GM18519 (cell line): ENCODE measurements around the gene C19orf85.
"Not testable (repeated sequence)": the region's sequence is repeated elsewhere in the genome, so short reads cannot be mapped to it uniquely, and the experiment has no call there.

Experiments used
- ATAC-seq: cut with Tn5 transposase; IDR thresholded peaks from one replicate; pipeline ENCODE4 v1.9.1; 2021; ENCODE audit warnings: mild to moderate bottlenecking, moderate library complexity; ENCODE audit not compliant: unreplicated experiment, low FRiP score

Gene C19orf85

DNA sequence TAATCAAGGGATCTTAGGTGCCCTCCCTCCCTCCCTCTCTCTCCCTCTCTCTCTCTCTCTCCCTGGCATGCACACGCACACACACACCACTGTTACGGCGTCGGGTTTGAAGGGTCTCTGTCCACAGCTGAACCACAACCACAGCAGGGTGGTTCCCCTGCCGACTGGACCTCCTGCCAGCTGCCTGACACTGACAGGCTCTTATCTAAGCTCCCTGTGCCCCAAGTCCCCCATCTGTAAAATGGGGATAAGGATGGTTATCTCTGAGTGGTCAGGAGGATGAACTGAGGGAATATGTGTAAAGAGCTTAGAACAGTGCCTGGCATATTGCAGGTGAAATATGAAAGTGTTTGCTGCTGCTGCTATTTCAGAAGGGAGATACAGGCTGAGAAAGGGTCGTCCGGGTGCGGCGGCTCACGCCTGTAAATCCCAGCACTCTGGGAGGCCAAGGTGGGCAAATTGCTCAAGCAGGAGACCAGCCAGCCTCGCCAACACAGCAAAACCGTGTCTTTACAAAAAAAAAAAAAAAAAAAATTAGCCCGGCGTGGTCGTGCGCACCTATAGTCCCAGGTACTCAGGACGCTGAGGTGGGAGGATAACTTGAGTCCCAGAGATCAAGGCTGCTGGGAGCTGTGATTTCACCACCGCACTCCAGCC is 20.6 kb downstream of the C19orf85 start:
- no peak for ATAC-seq

DNA sequence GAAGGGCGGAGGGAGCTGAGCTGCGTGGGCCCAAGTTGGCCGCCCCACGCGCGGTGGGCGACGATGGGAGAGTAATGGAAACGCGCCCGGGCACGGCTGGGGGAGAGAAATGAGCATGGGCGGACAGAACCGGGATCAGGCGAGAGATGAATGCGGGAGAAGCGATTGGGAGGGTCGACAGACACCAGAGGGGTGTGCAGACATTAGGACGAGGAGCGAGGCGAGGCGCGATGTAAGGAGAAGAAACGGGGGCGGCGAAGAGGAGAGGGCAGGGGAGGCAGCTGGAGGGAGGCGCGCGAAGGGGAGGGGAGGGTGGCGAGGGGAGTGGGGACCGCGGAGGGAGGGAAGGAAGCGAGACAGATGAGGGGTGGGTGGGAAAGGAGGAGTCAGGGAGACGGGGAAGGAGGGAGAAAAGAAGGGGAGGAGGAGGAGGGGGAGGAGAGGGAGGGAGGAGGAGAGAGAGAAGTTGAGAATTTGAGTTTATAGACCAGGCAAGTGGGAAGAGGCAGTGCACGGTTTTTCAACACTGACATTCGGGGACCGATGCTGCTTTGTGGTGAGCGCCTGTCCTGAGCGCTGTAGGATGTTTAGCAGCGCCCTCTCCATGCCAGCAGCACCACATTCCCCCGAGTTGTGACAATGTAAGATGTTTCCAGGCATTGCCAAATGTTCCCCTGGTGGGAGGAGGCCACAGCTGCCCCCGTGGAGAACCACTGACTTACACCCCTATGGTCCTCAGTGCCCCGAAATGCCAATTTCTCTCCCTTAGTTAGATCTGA is 21.3 kb downstream of the C19orf85 start, which contains the start of gene SHISA7:
SHISA7 (minus strand) TSS at position 256 of the 779 bp plus-strand sequence. CDS start 437 bp downstream, outside the sequence.
- no peak for ATAC-seq

DNA sequence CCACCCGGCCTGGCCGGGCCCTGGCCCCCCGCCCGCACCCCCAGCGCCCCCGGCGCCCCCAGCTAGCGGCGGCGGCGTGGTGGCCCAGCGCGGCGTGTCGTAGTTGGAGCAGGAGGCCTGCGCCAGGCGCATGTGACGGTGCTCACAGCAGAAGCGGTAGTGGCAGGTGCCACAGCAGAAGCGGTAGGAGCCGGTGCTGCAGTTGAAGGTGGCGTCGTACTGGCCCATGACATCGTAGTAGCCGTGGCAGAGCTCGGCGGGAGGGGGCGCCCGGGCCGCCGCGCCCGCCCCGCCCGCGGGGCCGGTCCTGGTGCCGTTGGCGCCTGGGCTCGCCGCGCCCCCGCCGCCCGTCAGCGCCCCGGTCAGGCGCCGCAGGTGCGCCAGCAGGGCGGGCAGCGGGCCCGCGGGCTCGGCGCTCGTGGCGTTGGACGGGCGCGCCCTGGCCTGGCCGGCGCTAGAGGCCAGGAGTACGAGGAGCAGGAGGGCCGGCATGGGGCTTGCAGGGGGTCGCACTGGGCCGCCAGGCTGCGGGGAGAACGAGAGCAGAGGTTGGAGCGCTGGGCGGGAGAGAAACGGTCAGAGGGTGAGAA is 22.1 kb downstream of the C19orf85 start:
- ATAC-seq, result no peak

DNA sequence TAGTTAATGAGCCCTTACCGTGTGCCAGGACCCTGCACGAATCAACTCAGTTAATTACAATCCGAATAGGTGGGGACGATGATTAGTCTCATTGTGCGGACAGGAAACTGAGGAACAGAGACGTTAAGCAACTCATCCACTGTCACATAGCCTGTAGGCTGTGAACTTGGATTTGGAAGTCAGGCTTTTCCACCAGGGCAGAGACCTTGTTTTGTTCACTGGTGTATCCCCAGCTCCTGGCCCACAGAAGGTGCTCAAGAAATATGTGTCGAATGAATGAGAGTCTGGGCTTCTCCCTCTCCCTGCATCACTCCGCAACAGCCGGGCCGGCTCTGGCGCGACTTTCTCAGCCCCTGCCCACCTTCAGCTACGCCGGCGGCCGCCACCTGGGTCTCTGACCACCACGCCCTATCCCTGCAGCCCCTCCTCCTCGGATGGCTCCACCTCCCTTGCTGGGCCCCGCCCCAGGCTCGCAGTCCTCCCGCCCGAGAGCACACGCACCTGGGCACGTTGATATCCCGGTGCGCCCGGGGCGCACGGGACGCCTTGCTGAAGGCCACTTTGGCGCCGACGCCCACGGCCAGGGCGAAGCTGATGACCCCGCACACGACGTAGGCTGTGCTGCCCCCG is 22.7 kb downstream of the C19orf85 start:
- no peak for ATAC-seq

DNA sequence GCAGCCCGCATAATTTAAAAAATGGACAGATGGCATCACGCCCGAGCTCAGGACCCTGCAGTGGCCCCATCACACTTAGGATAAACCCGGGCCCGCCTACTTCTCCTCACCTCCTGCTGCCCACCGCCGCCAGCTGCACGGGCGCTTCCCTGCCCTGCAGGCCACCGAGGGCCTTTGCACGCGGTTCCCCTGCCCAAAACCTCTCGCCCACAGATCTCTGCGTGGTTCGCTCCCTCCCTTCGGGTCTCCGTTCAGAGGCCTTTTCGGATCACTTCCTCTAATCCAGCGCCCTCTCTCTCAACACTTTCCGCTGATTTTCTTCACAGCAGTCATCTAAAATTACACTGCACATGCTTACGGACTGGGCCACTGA is 23.2 kb downstream of the C19orf85 start:
- no peak for ATAC-seq

DNA sequence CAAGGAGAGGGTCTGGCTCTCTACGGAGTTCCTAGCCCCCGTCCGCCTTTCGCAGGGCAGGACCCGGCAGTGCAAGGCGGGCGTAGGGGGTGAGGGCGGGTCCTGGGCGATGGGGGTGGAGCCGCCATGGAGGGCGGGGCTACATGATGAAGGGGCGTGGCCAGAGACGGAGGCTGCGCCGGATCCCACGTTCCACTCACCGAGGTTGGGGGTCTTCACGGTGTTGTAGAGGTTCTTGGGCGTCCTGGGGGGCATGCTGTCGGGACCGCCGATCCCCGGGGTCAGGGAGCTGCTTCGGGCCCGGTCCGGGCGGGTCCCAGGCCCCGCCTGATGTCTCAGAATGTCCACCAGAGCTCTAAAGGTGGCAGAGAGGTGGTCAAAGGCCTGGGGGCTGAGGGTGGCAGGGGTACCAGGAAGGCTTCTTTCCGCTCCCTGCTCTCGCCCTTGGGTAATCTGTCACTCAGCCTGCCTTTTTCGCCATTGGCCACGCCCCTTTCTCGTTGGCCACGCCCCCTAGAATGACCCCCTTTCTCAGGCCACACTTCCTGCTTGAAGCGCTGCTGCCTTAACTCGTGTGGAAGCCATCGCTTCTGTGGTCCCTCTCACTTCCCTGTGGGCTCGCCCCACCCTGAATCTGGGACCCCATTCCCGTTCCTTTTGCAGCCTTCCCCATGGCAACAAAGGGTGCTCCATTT is 24.0 kb downstream of the C19orf85 start:
- ATAC-seq, result no peak

DNA sequence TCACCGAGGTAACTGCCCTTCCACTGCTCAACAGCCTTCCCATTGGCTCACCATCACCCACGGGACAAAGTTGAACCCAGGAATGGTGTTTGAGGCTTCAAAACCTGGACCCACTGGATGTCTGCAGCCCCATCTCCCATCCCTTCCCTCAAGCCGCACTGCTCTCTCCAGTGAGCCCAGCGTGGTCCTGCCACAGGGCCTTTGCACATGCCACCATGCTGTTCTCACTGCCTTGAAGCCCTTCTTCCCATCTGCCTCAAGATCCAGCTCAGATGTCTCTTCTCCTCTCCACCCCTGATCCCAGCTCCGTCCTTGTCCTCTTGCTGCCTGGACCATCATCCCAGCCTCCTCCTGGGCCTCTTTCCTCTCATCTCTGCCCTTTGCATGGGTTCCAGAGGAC is 25.5 kb downstream of the C19orf85 start:
- ATAC-seq, result no peak

DNA sequence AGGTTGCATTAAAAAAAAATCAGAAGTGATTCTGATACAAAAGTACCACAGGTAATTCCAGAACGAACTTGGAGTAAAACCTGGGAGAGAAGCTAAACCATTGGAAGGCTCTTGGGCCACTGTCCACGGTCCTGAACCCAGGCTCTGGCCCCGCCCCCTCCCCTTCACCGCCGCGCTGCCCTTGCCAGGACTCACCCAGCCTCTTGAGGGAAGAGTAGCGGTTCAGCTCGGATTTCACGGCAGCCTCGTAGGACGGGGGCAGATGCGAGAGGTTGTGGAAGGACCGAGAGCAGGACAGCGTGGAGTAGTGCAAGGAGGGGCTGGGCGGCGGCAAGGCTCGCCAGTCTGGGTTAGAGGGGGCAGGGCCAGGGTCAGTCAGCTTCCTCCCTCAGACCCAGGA is 27.1 kb downstream of the C19orf85 start:
- ATAC-seq, result no peak

DNA sequence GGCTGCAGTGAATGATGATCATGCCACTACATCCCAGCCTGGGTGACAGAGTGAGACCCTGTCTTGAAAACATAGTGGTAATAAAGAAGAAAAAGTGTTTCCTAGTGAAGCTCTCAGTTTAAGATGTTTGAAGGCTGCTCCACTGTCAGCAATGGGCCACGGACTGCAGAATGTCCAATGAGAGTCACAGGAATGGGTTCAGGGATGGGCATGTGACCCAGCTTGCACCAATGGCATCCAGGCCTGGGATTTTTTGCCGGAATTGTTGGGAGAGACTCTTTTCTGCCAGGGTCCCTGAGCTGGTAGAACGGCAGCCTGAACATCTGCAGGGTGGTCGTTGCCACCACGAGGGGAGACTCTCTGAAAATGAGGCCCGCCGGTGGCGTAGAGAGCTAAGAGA is 27.7 kb downstream of the C19orf85 start:
- no peak for ATAC-seq

DNA sequence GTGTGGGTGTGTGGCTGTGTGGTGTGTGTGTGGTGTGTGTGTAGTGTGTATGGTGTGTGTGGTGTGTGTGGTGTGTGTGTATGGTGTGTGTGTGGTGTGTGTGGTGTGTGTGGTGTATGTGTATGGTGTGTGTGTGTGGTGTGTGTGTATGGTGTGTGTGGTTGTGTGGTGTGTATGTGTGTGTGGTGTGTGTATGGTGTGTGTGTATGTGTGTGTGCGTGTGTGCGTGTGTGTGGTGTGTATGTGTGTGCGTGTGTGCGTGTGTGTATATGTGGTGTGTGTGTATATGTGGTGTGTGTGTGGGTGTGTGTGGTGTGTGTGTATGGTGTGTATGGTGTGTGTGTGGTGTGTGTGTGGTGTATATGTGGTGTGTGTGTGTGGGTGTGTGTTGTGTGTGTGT is 29.5 kb downstream of the C19orf85 start:
- no peak for ATAC-seq

DNA sequence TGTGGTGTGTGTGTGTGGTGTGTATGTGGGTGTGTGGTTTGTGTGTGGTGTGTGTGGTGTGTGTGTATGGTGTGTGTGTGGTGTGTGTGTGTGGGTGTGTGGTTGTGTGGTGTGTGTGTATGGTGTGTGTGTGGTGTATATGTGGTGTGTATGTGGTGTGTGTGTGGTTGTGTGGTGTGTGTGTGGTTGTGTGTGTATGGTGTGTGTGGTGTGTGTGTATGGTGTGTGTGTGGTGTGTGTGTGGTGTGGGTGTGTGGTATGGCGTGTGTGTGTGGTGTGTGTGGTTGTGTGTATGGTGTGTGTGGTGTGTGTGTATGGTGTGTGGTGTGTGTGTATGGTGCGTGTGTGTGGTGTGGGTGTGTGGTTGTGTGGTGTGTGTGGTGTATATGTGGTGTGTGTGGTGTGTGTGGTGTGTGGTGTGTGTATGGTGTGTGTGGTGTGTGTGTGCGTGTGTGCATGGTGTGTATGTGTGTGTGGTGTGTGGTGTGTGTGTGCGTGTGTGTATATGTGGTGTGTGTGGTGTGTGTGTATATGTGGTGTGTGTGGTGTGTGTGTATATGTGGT is 30.1 kb downstream of the C19orf85 start:
- ATAC-seq, result no peak

DNA sequence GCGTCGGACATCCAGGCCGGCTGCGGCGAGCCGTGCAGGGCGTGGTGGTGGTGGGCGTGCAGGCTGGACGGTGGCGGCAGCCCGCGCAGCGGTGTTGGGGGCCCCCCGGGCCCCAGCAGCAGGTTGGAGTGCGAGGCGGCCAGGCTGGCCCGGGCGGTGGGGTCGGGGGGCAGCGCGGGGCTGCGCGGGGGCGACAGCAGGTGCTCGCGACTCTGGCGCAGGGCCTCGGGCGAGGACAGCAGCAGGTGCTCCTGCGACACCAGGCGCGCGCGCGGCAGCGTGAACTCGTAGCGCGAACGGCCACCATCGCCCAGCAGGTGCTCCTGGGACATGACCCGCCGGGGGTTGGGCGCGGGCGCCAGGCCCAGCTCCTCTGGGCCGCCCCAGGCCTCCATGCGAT is 31.3 kb downstream of the C19orf85 start:
- no peak for ATAC-seq

DNA sequence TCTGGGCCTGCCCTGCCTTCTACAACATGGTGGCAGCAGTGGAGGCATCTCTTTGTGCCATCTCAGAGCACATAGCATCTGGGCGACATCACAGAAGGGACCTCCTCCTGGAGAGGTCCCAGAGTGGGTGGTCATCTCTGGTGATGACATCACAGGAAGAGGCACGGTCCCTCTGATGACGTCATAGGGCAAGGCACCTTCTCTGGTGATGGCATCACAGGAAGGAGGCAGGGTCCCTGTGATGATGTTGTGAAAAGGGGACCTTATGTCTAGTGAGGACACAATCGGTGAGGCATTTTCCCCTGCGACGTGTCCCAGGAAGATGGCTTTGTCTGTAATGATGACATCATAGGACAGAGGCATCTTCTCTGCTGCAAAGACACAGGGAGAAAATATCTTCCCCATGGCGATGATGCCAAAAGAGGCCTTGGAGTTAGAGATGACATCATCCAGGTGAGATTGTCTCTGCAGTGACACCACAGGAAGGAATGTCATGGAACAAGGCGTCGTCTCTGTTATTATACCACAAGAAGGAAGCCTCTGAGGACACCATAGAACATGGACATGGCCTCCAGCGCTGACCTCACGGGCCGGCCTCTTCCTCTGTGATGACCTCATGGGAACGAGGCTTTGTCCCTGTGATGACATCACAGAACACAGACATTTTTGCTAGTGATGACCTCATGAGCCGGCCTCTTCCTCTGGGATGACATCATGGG is 32.2 kb downstream of the C19orf85 start:
- ATAC-seq, result no peak

DNA sequence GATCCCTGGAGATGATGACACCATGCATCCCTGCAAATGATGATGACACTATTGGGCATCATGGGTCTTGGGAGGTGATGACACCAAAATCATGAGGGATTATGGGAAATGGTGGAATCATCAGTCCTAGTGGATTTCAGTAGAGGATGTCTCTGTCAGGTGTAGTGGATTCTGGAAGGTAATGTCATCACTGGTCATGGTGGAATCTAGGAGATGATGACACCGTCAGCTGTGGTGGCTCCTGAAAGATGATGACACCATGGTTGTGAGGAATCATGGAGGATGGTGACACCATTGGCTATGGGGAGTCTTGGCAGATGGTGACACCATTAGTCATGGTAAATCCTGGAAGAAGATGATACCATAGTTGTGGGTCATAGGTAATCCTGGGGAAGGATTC is 33.4 kb downstream of the C19orf85 start:
- ATAC-seq, result no peak

DNA sequence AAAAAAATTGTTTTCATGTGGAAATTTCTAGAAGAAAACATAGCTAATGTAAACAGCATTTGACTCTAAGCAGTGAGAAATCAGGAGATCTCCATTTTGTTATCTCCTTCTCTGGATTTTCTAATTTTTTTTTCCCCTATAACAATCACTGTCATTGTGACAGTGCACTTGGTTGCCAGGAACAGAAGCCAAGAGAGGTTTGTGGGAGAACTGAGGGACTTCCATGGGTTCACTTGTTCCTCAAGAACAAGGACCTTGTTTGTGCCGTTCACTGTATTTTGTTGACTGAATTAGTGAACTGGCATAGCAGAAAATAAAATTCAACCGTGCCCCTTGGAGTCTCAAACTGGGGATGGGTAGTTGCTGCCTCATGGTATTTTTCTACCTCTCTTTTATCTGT is 38.5 kb downstream of the C19orf85 start:
- ATAC-seq, result no peak

DNA sequence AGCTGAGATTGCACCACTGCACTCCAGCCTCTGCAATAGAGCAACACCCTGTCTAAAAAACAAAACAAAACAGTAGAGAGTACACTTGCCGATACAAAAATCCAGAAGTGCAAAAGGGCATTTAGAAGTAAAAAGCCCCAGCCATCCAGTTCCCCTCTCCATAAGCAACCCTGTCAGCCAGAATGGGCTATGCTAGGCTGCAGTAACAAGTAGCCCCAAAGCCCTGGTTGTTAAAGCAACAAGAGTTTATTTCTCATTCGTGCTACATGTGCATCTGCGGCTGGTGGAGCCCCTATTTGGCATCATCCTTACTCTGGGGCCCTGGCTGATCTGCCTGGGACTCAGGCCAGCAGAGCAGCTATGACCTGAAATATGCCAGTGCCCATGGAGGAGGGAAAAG is 40.0 kb downstream of the C19orf85 start:
- ATAC-seq, result no peak

DNA sequence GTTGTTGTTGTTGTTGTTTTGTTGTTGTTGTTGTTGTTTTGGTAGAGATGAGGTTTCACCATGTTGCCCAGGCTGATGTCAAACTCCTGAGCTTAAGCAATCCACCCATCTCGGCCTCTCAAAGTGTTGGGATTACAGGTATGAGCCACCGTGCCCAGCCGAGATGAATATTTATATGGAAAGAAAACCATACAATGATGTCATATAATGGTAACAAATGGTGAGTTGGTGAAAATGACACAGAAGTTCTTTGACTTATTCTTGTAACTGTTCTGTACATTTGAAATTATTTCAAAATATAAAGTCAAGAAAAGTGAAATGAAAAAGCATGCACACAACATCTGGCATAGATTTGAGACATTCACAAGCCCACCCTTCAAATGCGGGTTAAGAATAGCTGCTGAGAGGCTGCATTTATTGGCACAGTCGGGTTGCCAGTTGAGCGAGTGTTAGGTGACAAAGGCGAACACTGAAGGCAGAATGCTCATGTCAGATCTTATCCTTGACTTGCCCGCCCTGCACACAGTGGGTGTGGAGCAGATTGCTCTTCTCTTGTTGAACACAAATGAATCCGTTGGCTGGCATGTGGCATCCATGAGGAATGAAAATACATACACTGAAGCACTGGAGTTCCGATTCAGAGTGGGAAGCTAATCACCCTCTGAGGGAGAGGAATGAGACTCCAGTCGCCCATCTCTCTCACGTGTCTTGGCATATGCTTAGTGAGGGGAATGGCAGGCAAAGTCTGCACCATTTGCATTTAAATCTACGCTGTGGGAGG is 41.1 kb downstream of the C19orf85 start:
- ATAC-seq, result no peak

DNA sequence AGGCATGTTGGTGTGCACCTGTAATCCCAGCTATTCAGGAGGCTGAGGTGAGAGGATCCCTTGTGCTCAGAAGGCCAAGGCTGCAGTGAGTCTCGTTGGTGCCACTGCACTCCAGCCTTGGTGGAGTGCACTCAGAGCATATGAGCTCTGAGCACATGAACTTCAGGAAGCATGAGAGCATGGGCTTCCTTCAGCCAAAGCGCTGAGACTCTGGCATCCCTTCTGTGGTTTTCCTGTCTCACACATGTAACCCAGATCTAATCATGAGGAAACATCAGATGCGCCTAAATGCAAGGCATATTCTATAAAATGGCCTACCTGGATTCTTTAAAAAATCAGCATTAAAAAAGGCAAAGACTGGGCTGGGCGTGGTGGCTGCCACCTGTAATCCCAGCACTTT is 43.3 kb downstream of the C19orf85 start:
- not testable (repeated sequence) for ATAC-seq

DNA sequence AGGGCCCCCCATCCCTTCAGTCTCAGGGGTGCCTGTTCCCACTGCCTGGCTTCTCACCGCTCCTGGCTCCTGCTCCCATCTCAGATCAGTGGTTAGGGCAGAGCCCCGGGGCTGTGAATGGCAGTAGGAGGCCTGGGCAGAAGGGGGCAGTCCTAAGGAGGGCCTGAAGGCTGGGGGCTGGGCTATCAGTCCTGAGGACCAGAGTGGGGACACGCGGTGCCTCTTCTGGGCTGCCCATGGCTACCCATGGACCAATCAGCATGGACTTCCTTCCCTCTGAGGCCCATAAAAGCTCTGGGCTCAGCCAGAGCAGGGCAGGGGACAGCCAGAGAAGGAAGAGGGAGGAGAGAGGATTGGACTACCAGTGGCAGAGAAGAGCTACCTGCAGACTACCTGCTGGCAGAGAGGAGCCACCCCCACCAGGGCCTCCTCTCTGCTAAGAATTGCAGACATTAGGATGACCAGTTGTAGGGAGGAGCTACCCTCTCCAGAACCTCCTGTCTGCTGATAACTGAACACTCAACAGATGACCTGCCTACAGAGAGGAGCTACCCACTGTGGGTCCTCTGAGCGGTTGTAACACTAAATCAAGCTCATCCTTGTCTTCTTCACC is 44.8 kb downstream of the C19orf85 start:
- ATAC-seq, result no peak
